ENCODE measurements around the gene PALMD. TPM values are rescaled to one million over a fixed set of nuclear protein-coding genes. Genes with fewer than 3 reads are reported as not detected.

PALMD gene
- total RNA-seq, 2 experiments from 2014 or later: not detected

DNA sequence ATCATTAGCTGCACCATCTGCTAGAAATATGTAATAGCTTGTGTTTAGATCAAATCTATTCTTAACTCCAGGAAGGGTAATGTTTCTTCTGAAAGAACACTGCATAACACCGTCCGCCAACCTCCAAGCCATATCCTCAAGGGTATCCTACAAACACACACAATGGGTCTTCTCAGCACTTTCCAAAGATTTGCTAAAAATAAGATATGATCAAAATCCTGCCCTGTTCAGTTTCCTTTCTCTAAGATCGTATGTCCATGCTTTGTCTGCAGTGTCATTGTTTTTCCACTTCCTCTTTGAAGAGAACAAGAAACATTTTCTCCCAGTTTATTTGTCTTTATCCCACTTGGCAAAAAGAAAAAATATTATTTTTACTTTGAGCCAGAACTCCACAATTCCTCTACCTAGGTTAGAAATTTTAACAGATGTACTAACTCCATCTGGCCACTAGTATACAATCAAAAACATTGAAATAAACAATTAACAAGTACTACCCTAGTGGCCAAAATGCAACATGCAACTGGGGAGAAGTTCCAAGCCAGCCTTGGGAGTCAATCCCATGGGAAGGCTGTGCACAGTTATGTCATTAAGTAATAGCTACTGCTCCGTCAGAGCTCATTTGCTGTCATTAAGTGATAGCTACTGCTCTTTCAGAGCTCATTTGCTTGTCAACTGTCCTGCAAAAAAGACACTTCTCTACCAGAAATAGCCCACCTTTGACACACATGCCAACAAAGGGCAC, 82.8 kb downstream of the PALMD start:
- H3K27ac Mint-ChIP-seq: no peak overlapping the region
- Histone ChIP-seq H3K36me3 (ENCODE audit: insufficient read depth, low read length) (no peaks in the 10 kb centered on the region), H3K9me3 (ENCODE audit: control insufficient read depth in 1 of 2, insufficient read depth in 1 of 2, low read length in 2 of 2) (no peaks in the 10 kb centered on the region), H3K4me3 (ENCODE audit: low read length) (no peak overlapping the region), H3K27ac (ENCODE audit: low read depth in 1 of 2, low read length in 2 of 2) (no peak overlapping the region), H3K4me1 (ENCODE audit: insufficient read depth, low read length) (no peaks in the 10 kb centered on the region), H3K27me3 (ENCODE audit: control insufficient read depth in 1 of 2, insufficient read depth in 2 of 2, low read length in 2 of 2) (no peaks in the 10 kb centered on the region)
- no peaks in the 10 kb centered on the region for H3K9me3 Mint-ChIP-seq
- no peaks in the 10 kb centered on the region for H3K36me3 Mint-ChIP-seq (ENCODE audit: low read depth)
- H3K4me3 Mint-ChIP-seq: no peak overlapping the region
- no peaks in the 10 kb centered on the region for H3K4me1 Mint-ChIP-seq (ENCODE audit: low read depth)
- TF ChIP-seq, protein P1, sequence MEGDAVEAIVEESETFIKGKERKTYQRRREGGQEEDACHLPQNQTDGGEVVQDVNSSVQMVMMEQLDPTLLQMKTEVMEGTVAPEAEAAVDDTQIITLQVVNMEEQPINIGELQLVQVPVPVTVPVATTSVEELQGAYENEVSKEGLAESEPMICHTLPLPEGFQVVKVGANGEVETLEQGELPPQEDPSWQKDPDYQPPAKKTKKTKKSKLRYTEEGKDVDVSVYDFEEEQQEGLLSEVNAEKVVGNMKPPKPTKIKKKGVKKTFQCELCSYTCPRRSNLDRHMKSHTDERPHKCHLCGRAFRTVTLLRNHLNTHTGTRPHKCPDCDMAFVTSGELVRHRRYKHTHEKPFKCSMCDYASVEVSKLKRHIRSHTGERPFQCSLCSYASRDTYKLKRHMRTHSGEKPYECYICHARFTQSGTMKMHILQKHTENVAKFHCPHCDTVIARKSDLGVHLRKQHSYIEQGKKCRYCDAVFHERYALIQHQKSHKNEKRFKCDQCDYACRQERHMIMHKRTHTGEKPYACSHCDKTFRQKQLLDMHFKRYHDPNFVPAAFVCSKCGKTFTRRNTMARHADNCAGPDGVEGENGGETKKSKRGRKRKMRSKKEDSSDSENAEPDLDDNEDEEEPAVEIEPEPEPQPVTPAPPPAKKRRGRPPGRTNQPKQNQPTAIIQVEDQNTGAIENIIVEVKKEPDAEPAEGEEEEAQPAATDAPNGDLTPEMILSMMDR (IDR thresholded peaks at IDR 0.05): no peak
- intact Hi-C loops (cut with DNase I, micrococcal nuclease): no loop called here
- CTCF ChIA-PET: interaction anchor here (0.9 kb wide), 1 partner anchor 21 kb away, joined by 3 read pairs; no protein-coding TSS in a partner anchor
- ATAC-seq (ENCODE audit: poor library complexity) (no peak), DNase-seq (no peak)
- POLR2A ChIA-PET: no interaction called here
- H3K27me3 Mint-ChIP-seq: no peaks in the 10 kb centered on the region

- H3K9me3 ChIP-seq (ENCODE audit: control insufficient read depth in 1 of 2, insufficient read depth in 1 of 2, low read length in 2 of 2): no peaks in the 10 kb centered on the region
- H3K36me3 Mint-ChIP-seq (ENCODE audit: low read depth): no peaks in the 10 kb centered on the region
- CTCF ChIA-PET: no interaction called here
- H3K27ac Mint-ChIP-seq: no peak overlapping the region
- H3K27me3 ChIP-seq (ENCODE audit: control insufficient read depth in 1 of 2, insufficient read depth in 2 of 2, low read length in 2 of 2): no peaks in the 10 kb centered on the region
- H3K4me3 Mint-ChIP-seq: no peak overlapping the region
- H3K4me1 Mint-ChIP-seq (ENCODE audit: low read depth): no peaks in the 10 kb centered on the region
- no peak overlapping the region for H3K4me3 ChIP-seq (ENCODE audit: low read length)
- H3K4me1 ChIP-seq (ENCODE audit: insufficient read depth, low read length): no peaks in the 10 kb centered on the region
- POLR2A ChIA-PET: no interaction called here
- ATAC-seq (ENCODE audit: poor library complexity) (no peak), DNase-seq (no peak)
- no peaks in the 10 kb centered on the region for H3K9me3 Mint-ChIP-seq
- intact Hi-C loops (cut with DNase I, micrococcal nuclease): no loop called here
- no peaks in the 10 kb centered on the region for H3K36me3 ChIP-seq (ENCODE audit: insufficient read depth, low read length)
- no peaks in the 10 kb centered on the region for H3K27me3 Mint-ChIP-seq
- TF ChIP-seq, protein P1 (IDR thresholded peaks at IDR 0.05): no peak
- H3K27ac ChIP-seq (ENCODE audit: low read depth in 1 of 2, low read length in 2 of 2): no peak overlapping the region
These were observed 85.5 kb downstream of the PALMD start for GRCh38 chr1:99731384-99731783.

- POLR2A ChIA-PET: no interaction called here
- H3K27me3 ChIP-seq (ENCODE audit: control insufficient read depth in 1 of 2, insufficient read depth in 2 of 2, low read length in 2 of 2): no peaks in the 10 kb centered on the region
- no peaks in the 10 kb centered on the region for H3K9me3 ChIP-seq (ENCODE audit: control insufficient read depth in 1 of 2, insufficient read depth in 1 of 2, low read length in 2 of 2)
- no peak overlapping the region for H3K27ac ChIP-seq (ENCODE audit: low read depth in 1 of 2, low read length in 2 of 2)
- no peak overlapping the region for H3K4me3 Mint-ChIP-seq
- H3K4me1 ChIP-seq (ENCODE audit: insufficient read depth, low read length): no peaks in the 10 kb centered on the region
- H3K9me3 Mint-ChIP-seq: no peaks in the 10 kb centered on the region
- no peak for ATAC-seq (ENCODE audit: poor library complexity)
- CTCF ChIA-PET: no interaction called here
- no peak for DNase-seq
- no peaks in the 10 kb centered on the region for H3K27me3 Mint-ChIP-seq
- H3K4me1 Mint-ChIP-seq (ENCODE audit: low read depth): no peaks in the 10 kb centered on the region
- no peaks in the 10 kb centered on the region for H3K36me3 ChIP-seq (ENCODE audit: insufficient read depth, low read length)
- no peak overlapping the region for H3K4me3 ChIP-seq (ENCODE audit: low read length)
- no peak overlapping the region for H3K27ac Mint-ChIP-seq
- H3K36me3 Mint-ChIP-seq (ENCODE audit: low read depth): peaks cover 4% of the 10 kb centered on the region
- intact Hi-C loops (cut with DNase I, micrococcal nuclease): no loop called here
- TF ChIP-seq, protein P1 (IDR thresholded peaks at IDR 0.05): no peak
These were observed 89.9 kb downstream of the PALMD start for GRCh38 chr1:99735852-99736251.

All from CD4-positive, alpha-beta T cell (primary cell).